Caco-2 (cell line): ENCODE data around the gene GALT. TPM values are rescaled to one million over a fixed set of nuclear protein-coding genes. Genes with fewer than 3 reads are reported as not detected.

Experiments
- BruUV-seq: library from RNA; stranded (reverse); fragments of 400-500 nt; replicated peaks from 2 replicates; lab custom pipeline; 2021; lab: Mats Ljungman, UMichigan
- CTCF ChIA-PET: fragments of 300-600 bp; sonication (Branson Sonifier 250); formaldehyde crosslinking; loops from one replicate; lab custom pipeline; 2022; ENCODE audit warnings: antibody characterized with exemption; lab: Charles Lee
- POLR2A ChIA-PET: fragments of 300-600 bp; sonication (Branson Sonifier 250); formaldehyde crosslinking; loops from one replicate; lab custom pipeline; 2022; ENCODE audit warnings: antibody characterized with exemption; lab: Charles Lee
- DNase-seq, 2 experiments: peaks; one replicate each; pipeline versions ENCODE4 v3.0.0 to v3.0.0-alpha.2; 2020 to 2022
- H3K27me3 ChIP-seq: replicated peaks from 2 replicates; pipeline ENCODE4 v1.6.0; 2011; ENCODE audit warnings: low read length; ENCODE audit not compliant: control insufficient read depth, insufficient read depth
- H3K36me3 ChIP-seq: 2 replicates; pipeline ENCODE4 v1.5.1; 2011; ENCODE audit warnings: low read length; ENCODE audit not compliant: control insufficient read depth, insufficient read depth
- H3K4me1 ChIP-seq: fragments of 250-450 bp; sonication (Bioruptor Pico); 2 replicates; pipeline ENCODE4 v1.5.1; 2020; ENCODE audit warnings: mild to moderate bottlenecking
- H3K4me3 ChIP-seq: 2 replicates; pipeline ENCODE4 v1.5.1; 2011; ENCODE audit warnings: low read depth, mild to moderate bottlenecking, control low read depth, low read length
- H3K9me3 ChIP-seq: fragments of 250-450 bp; sonication (Bioruptor Pico); 2 replicates; pipeline ENCODE4 v1.5.1; 2020; ENCODE audit warnings: mild to moderate bottlenecking, moderate library complexity
- H3K27ac Mint-ChIP-seq: one replicate; pipeline ENCODE4 v1.8.0; 2022; ENCODE audit warnings: mixed read lengths; ENCODE audit not compliant: unreplicated experiment
- H3K27me3 Mint-ChIP-seq: one replicate; pipeline ENCODE4 v1.8.0; 2022; ENCODE audit warnings: mixed read lengths; ENCODE audit not compliant: insufficient read depth, unreplicated experiment
- H3K36me3 Mint-ChIP-seq: one replicate; pipeline ENCODE4 v1.8.0; 2022; ENCODE audit warnings: mild to moderate bottlenecking, mixed read lengths; ENCODE audit not compliant: insufficient read depth, unreplicated experiment
- H3K4me1 Mint-ChIP-seq: one replicate; pipeline ENCODE4 v1.8.0; 2022; ENCODE audit warnings: low read depth, mixed read lengths; ENCODE audit not compliant: unreplicated experiment
- H3K4me3 Mint-ChIP-seq: one replicate; pipeline ENCODE4 v1.8.0; 2022; ENCODE audit warnings: mild to moderate bottlenecking, moderate library complexity, mixed read lengths; ENCODE audit not compliant: unreplicated experiment
- H3K9me3 Mint-ChIP-seq: one replicate; pipeline ENCODE4 v1.8.0; 2022; ENCODE audit warnings: mixed read lengths; ENCODE audit not compliant: unreplicated experiment
- intact Hi-C: fragments of 100-400 bp; cut with micrococcal nuclease; formaldehyde crosslinking; loops from one replicate; pipeline ENCODE4 v1.10.0; 2022; ENCODE audit not compliant: unreplicated experiment
- total RNA-seq: library from RNA; stranded (reverse); gene quantifications from 2 replicates; pipeline ENCODE4 v1.2.3, GENCODE V29; 2022
- TF ChIP-seq, protein P1 (sequence below), 2 experiments: fragments of 200-600 bp in 1 of 2; IDR thresholded peaks; 1 replicate in 1 of 2; 2 replicates in 1 of 2; pipeline versions ENCODE4 v1.5.1 to v1.8.0; 2011 to 2022; ENCODE audit warnings: antibody characterized with exemption in 1 of 2, control low read depth in 1 of 2, inconsistent platforms in 1 of 2, low read depth in 1 of 2, low read length in 1 of 2, mild to moderate bottlenecking in 1 of 2, moderate library complexity in 1 of 2; ENCODE audit not compliant: insufficient read depth in 1 of 2, severe bottlenecking in 1 of 2, unreplicated experiment in 1 of 2

Gene GALT
- total RNA-seq, 1 experiment from 2014 or later: 50.1 TPM

DNA sequence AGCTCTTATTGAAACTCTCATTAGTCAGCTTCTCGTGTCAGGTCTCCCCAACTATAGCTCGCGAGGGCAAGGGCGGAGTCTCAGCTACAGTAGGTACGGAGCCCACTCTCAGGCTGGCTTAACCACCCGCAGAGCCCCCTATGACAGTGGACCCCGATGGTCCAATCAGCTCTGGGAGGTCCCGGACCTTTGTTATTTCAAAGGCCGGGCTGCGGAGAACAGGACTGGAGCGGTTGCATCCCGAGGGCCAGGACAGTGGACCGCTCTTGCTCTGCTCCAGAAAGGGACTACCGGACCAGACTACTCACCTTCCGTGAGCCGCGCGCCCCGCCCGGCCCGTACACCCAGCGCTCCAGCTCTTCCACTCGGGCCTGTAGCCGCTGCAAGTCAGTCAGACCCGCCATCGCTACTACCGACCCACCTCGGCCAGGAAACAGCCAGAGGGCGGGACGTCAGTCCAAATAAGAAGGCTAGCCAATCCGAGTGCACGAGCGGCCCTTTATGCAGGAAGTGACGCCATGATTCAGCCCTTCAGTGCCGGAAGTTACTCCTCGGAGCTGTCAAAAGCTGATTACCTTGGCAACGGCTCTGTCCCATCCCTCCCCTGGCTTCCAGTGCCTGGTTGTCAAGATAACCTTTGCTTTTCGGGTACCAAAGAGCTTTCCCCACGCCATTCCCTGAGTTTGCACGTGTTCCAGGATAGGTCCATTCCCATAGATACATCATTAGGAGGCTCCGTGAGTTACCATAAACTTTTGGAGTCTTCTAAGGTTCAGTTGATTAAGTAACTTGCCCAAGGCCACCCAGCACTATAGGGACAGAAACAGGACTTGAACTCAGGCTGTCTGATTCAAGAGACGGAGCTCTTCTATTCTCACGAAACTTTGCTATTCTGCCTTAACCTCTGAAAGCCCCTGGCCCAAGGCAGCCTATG is 26.1 kb upstream of the GALT start, which contains the start of gene DCTN3:
Gene DCTN3 (minus strand): TSS at position 435 of the 934 bp plus-strand sequence. CDS start 31 bp downstream, at position 404.
- Mint-ChIP-seq H3K4me1 (peaks cover 8% of the 10 kb centered on the region), H3K36me3 (peaks cover 6% of the 10 kb centered on the region), H3K27ac (peak within 1 kb of the TSS; percentile 83), H3K27me3 (no peaks in the 10 kb centered on the region), H3K9me3 (no peaks in the 10 kb centered on the region), H3K4me3 (peak within 1 kb of the TSS; percentile 73)
- CTCF ChIA-PET: interaction anchor here (0.6 to 1.7 kb wide), 4 partner anchors 9 to 273 kb away, joined by 4 to 14 read pairs (median 6); partner anchors contain the start of genes ARID3C and GALT
- intact Hi-C loops: loop anchor here (1.0 kb wide), 1 partner anchor 8 kb away; the partner anchor contains the start of gene RPP25L
- peaks cover 2% of the 10 kb centered on the region; the same call in 1 of the 2 replicates for H3K36me3 ChIP-seq
- H3K9me3 ChIP-seq: no peaks in the 10 kb centered on the region
- H3K27me3 ChIP-seq: no peaks in the 10 kb centered on the region; the same call in 1 of the 2 replicates
- TSS peak; percentile 48 for BruUV-seq
- peaks cover 7% of the 10 kb centered on the region; the same call in 1 of the 2 replicates for H3K4me1 ChIP-seq
- TF ChIP-seq, protein P1, sequence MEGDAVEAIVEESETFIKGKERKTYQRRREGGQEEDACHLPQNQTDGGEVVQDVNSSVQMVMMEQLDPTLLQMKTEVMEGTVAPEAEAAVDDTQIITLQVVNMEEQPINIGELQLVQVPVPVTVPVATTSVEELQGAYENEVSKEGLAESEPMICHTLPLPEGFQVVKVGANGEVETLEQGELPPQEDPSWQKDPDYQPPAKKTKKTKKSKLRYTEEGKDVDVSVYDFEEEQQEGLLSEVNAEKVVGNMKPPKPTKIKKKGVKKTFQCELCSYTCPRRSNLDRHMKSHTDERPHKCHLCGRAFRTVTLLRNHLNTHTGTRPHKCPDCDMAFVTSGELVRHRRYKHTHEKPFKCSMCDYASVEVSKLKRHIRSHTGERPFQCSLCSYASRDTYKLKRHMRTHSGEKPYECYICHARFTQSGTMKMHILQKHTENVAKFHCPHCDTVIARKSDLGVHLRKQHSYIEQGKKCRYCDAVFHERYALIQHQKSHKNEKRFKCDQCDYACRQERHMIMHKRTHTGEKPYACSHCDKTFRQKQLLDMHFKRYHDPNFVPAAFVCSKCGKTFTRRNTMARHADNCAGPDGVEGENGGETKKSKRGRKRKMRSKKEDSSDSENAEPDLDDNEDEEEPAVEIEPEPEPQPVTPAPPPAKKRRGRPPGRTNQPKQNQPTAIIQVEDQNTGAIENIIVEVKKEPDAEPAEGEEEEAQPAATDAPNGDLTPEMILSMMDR (IDR thresholded peaks at IDR 0.05; ENCODE audit: insufficient read depth in 1 of 2, low read depth in 1 of 2, low read length in 1 of 2, severe bottlenecking in 1 of 2, unreplicated experiment in 1 of 2): no peak
- peak; percentile 90 to 93 for DNase-seq
- H3K4me3 ChIP-seq: peak within 1 kb of the TSS; percentile 53
- POLR2A ChIA-PET: interaction anchor here (0.6 kb wide), 1 partner anchor 268 kb away, joined by 3 read pairs; no protein-coding TSS in a partner anchor

DNA sequence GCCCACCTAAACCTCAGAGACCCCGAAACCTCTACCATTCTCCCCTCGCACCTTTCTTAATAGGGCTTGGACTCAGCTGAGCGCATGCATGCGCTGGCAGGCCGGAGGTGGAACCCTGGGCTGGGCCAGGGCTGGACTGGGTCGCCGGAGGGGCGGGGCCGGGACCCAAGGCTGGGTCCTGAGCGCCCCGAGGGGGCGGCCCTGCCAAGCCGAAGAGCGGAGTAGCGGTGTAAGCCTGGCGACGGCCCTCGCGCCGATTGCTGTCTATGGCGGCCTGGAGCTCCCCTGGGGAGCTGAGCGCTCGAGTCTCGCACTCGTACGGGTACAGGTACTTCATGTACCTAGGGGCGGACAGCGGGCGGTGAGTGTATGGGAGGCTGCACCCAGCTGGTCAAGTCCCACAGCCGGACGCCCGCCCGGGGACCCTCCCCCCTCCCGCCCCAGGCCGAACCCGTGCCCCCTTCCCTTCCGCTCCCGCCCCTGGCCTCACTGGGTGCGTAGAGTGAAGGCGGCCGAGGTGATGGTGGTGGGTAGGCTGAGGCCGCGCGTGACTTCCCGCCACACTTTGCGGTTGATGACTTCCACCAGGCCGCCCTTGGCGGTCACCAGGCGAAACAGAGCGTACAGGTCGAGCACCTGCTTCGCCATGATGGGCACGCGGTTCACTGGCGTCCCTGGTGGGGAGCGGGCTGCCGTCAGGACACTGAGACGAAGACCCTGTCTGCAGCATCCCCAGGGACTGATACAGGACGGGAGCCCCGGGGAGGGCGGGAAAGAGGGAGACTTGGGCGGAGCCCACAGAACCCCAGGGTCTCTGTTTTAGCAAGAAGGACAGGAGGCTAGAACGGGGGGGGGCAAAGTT is 22.9 kb upstream of the GALT start:
- H3K4me1 Mint-ChIP-seq: peaks cover 17% of the 10 kb centered on the region
- TF ChIP-seq, protein P1 (IDR thresholded peaks at IDR 0.05; ENCODE audit: insufficient read depth in 1 of 2, low read depth in 1 of 2, low read length in 1 of 2, severe bottlenecking in 1 of 2, unreplicated experiment in 1 of 2): no peak
- DNase-seq: no peak
- no peak overlapping the region for H3K27ac Mint-ChIP-seq
- peaks cover 4% of the 10 kb centered on the region for H3K27me3 Mint-ChIP-seq
- H3K4me1 ChIP-seq: peaks cover 13% of the 10 kb centered on the region; the same call in 1 of the 2 replicates
- CTCF ChIA-PET: interaction anchor here (1.4 kb wide), 1 partner anchor 10 kb away, joined by 4 read pairs; no protein-coding TSS in a partner anchor
- H3K27me3 ChIP-seq: no peaks in the 10 kb centered on the region; the same call in 1 of the 2 replicates
- no peaks in the 10 kb centered on the region for H3K36me3 ChIP-seq
- POLR2A ChIA-PET: no interaction called here
- H3K9me3 ChIP-seq: no peaks in the 10 kb centered on the region
- no TSS peak for BruUV-seq
- no peaks in the 10 kb centered on the region for H3K9me3 Mint-ChIP-seq
- intact Hi-C loops: no loop called here
- H3K4me3 Mint-ChIP-seq: no peak overlapping the region
- peaks cover 9% of the 10 kb centered on the region for H3K36me3 Mint-ChIP-seq
- no peak overlapping the region for H3K4me3 ChIP-seq
